ENCODE data around the gene CLDND2. TPM values are rescaled to one million over a fixed set of nuclear protein-coding genes. Genes with fewer than 3 reads are reported as not detected.

The CLDND2 gene
- total RNA-seq, 1 experiment from 2014 or later: 0.95 TPM

GRCh38 chr19:51356159-51356801, 12.5 kb downstream of the CLDND2 start:
- intact Hi-C loops (cut with micrococcal nuclease; ENCODE audit: unreplicated experiment) (no loop called here), in situ Hi-C loops (cut with HindIII; ENCODE audit: low pct_unique_long_range_greater_than_20kb, low sequenced_read_pairs) (no loop called here)
- no peak for DNase-seq (ENCODE audit: low read depth, low spot score)
- Histone ChIP-seq H3K9me3 (ENCODE audit: control insufficient read depth, insufficient read depth, low read depth, low read length) (no peaks in the 10 kb centered on the region), H3K4me3 (ENCODE audit: low read depth in 2 of 2, low read length in 2 of 2) (no peak overlapping the region), H3K27ac (ENCODE audit: low read length) (no peak overlapping the region), H3K27me3 (ENCODE audit: control insufficient read depth, insufficient read depth, low read length) (no peaks in the 10 kb centered on the region), H3K36me3 (ENCODE audit: control insufficient read depth, insufficient read depth, low read length) (no peaks in the 10 kb centered on the region), H3K4me1 (ENCODE audit: control insufficient read depth, insufficient read depth, low read length) (no peaks in the 10 kb centered on the region)
- ATAC-seq: no peak
- TF ChIP-seq REST (IDR thresholded peaks at IDR 0.05; ENCODE audit: insufficient read depth in 1 of 2, low read depth in 2 of 2, low read length in 1 of 2): no peak
- TF ChIP-seq POLR2AphosphoS5 (IDR thresholded peaks at IDR 0.05; ENCODE audit: low read depth, low read length): no peak
- no peak for TF ChIP-seq CTCF (IDR thresholded peaks at IDR 0.05)
- TF ChIP-seq SIN3A (IDR thresholded peaks at IDR 0.05; ENCODE audit: borderline replicate concordance, insufficient read depth, low read depth, low read length): no peak
- no peak for TF ChIP-seq TCF7L2 (IDR thresholded peaks at IDR 0.05; ENCODE audit: low read depth, low read length)
- BruUV-seq (replicated peaks): no TSS peak
- CTCF ChIA-PET: no interaction called here
- POLR2A ChIA-PET: no interaction called here

GRCh38 chr19:51354742-51355148, 14.1 kb downstream of the CLDND2 start:
- no peaks in the 10 kb centered on the region for H3K36me3 ChIP-seq (ENCODE audit: control insufficient read depth, insufficient read depth, low read length)
- CTCF ChIA-PET: no interaction called here
- no TSS peak for BruUV-seq (replicated peaks)
- H3K27ac ChIP-seq (ENCODE audit: low read length): no peak overlapping the region
- H3K4me3 ChIP-seq (ENCODE audit: low read depth in 2 of 2, low read length in 2 of 2): no peak overlapping the region
- no peaks in the 10 kb centered on the region for H3K9me3 ChIP-seq (ENCODE audit: control insufficient read depth, insufficient read depth, low read depth, low read length)
- ATAC-seq: no peak
- in situ Hi-C loops (cut with HindIII; ENCODE audit: low pct_unique_long_range_greater_than_20kb, low sequenced_read_pairs) (no loop called here), intact Hi-C loops (cut with micrococcal nuclease; ENCODE audit: unreplicated experiment) (no loop called here)
- POLR2A ChIA-PET: no interaction called here
- DNase-seq (ENCODE audit: low read depth, low spot score): no peak
- H3K27me3 ChIP-seq (ENCODE audit: control insufficient read depth, insufficient read depth, low read length): no peaks in the 10 kb centered on the region
- TF ChIP-seq POLR2AphosphoS5 (IDR thresholded peaks at IDR 0.05; ENCODE audit: low read depth, low read length) (no peak), REST (IDR thresholded peaks at IDR 0.05; ENCODE audit: insufficient read depth in 1 of 2, low read depth in 2 of 2, low read length in 1 of 2) (no peak), SIN3A (IDR thresholded peaks at IDR 0.05; ENCODE audit: borderline replicate concordance, insufficient read depth, low read depth, low read length) (no peak), CTCF (IDR thresholded peaks at IDR 0.05) (no peak), TCF7L2 (IDR thresholded peaks at IDR 0.05; ENCODE audit: low read depth, low read length) (no peak)
- no peaks in the 10 kb centered on the region for H3K4me1 ChIP-seq (ENCODE audit: control insufficient read depth, insufficient read depth, low read length)
